ENCODE measurements around the gene BID.

DNA sequence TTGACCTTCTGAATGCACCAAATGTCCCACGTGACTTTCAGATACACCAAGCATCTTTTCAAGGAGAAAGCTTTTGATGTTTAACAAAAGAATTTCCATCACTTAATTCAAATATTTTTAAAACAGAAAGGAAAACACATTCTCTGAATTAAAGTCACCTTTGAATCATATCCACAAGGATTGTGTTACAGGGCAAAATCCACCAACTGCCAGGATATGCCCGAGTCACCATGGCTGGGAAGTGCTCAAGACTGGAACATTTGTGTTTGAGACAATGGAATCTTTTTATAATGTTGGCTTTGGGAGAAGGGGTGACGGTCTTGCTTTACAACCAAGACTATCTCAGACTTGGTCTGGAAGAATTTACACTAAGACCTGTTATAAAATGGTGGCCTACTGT, 40.8 kb downstream of the BID start:
- TF ChIP-seq, protein P1, sequence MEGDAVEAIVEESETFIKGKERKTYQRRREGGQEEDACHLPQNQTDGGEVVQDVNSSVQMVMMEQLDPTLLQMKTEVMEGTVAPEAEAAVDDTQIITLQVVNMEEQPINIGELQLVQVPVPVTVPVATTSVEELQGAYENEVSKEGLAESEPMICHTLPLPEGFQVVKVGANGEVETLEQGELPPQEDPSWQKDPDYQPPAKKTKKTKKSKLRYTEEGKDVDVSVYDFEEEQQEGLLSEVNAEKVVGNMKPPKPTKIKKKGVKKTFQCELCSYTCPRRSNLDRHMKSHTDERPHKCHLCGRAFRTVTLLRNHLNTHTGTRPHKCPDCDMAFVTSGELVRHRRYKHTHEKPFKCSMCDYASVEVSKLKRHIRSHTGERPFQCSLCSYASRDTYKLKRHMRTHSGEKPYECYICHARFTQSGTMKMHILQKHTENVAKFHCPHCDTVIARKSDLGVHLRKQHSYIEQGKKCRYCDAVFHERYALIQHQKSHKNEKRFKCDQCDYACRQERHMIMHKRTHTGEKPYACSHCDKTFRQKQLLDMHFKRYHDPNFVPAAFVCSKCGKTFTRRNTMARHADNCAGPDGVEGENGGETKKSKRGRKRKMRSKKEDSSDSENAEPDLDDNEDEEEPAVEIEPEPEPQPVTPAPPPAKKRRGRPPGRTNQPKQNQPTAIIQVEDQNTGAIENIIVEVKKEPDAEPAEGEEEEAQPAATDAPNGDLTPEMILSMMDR (IDR thresholded peaks at IDR 0.05; ENCODE audit: insufficient read depth, low read length) = no peak
- TF ChIP-seq SPI1 (IDR thresholded peaks at IDR 0.05; ENCODE audit: borderline replicate concordance, low read depth) = no peak
- no peak for TF ChIP-seq POLR2AphosphoS5 (IDR thresholded peaks at IDR 0.05; ENCODE audit: low read depth)
- TF ChIP-seq GABPA (IDR thresholded peaks at IDR 0.05; ENCODE audit: low read depth) = no peak
- TF ChIP-seq, protein P2, sequence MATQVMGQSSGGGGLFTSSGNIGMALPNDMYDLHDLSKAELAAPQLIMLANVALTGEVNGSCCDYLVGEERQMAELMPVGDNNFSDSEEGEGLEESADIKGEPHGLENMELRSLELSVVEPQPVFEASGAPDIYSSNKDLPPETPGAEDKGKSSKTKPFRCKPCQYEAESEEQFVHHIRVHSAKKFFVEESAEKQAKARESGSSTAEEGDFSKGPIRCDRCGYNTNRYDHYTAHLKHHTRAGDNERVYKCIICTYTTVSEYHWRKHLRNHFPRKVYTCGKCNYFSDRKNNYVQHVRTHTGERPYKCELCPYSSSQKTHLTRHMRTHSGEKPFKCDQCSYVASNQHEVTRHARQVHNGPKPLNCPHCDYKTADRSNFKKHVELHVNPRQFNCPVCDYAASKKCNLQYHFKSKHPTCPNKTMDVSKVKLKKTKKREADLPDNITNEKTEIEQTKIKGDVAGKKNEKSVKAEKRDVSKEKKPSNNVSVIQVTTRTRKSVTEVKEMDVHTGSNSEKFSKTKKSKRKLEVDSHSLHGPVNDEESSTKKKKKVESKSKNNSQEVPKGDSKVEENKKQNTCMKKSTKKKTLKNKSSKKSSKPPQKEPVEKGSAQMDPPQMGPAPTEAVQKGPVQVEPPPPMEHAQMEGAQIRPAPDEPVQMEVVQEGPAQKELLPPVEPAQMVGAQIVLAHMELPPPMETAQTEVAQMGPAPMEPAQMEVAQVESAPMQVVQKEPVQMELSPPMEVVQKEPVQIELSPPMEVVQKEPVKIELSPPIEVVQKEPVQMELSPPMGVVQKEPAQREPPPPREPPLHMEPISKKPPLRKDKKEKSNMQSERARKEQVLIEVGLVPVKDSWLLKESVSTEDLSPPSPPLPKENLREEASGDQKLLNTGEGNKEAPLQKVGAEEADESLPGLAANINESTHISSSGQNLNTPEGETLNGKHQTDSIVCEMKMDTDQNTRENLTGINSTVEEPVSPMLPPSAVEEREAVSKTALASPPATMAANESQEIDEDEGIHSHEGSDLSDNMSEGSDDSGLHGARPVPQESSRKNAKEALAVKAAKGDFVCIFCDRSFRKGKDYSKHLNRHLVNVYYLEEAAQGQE (IDR thresholded peaks at IDR 0.05; ENCODE audit: insufficient replicate concordance, low read depth) = no peak
